Activated T-cell treated with anti-CD3 and anti-CD28 coated beads for 4 hours (primary cell): Measurements from ENCODE around the gene PHF12.

Experiments
- DNase-seq: peaks from one replicate; pipeline ENCODE4 v3.0.0-alpha.2; 2020

Gene PHF12

DNA sequence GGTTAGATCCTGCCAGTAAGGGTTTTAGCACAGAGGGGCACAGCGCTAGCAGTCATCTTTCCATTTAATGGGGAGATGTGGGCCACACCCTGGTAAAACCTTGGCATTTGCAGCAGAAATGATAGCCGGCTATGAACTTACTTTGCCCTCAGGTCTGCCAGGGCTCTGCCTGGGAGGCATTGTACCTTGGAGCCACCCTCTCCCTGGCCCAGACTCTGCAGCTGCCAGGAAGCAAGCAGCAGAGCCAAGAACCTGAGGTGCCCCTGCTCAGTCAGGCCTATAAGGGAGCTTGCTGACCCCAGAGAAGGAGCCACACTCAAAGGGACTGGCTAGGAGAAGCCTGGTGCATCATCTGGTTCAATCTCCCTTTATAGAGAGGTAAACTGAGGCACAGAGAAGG, 23.7 kb upstream of the PHF12 start:
- DNase-seq: no peak

DNA sequence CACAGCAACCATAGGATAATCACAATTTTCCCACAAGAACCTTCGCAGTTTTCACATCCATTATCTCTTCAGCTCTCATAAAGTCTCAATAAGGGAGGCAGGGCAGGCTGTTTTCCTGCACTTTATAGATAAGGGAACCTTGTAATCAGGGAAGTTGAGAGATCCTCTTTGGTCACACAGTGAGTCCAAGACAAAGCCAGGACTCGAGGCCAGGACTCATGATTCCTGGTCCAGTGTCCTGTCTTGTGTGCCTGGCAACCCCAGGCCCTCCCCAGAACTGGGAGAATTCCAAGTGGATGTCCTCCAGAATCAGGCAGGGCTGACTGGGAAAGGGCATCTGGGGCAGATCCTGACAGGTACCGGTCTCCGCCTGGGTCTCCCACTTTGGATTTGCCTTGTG, 23.1 kb upstream of the PHF12 start:
- no peak for DNase-seq

DNA sequence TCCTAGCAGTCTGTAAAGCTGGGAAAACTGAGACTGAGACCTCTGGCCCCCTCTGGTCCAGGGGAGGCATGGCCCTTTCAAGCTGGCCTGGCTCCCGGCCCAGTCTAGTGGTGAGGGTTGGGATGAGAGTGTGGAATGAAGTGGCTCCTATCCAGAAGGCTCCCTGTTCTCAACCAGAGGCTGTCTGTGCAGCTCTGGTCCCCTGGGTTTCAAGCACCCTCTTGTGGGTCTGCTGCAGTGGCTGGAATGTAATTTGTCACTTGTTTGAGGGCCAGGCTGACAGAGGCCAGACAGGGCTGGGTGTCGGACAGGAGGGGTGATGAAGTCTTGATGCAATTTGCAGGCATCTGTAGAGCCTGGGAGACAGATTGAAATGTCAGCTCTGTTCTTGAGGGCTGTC, 22.1 kb upstream of the PHF12 start:
- DNase-seq: no peak

DNA sequence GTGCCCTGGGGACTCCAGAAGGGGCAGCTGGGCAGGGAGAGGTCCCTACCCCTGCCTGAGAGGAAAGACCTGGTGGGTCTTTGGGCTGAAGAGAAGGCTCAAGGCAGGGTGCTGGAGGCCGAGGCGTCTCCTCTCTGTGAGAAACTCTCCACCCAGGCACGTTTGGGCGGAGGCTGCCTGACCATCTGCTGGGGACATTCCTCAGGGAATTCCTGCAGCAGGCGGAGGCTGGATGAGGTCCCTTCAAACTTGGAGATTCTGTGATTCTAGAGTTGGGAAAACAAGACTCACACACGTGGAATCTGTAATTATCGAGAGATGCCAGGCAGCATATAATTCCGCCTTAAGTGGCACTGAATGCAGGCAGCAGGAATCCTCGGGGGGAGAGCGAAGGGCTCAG, 21.1 kb upstream of the PHF12 start:
- DNase-seq: no peak

DNA sequence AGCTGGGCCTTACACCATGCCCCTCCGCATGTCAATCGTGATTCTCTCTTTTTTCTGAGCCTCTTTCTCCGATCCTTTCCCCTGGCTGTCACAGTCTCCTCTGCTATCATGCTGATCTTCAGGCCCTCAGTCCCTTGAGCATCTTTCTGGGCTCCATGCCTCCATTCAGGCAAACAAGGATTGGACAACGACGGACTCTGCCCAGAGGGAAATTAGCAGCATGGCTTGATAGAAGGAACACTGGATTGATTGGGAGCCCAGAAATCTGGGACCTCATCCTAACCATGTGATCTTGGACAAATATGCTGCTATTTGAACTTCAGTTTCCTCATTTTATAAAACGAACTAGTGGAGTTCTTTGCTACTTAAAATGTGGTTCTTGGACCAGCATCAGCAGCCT, 19.6 kb upstream of the PHF12 start:
- DNase-seq: no peak

DNA sequence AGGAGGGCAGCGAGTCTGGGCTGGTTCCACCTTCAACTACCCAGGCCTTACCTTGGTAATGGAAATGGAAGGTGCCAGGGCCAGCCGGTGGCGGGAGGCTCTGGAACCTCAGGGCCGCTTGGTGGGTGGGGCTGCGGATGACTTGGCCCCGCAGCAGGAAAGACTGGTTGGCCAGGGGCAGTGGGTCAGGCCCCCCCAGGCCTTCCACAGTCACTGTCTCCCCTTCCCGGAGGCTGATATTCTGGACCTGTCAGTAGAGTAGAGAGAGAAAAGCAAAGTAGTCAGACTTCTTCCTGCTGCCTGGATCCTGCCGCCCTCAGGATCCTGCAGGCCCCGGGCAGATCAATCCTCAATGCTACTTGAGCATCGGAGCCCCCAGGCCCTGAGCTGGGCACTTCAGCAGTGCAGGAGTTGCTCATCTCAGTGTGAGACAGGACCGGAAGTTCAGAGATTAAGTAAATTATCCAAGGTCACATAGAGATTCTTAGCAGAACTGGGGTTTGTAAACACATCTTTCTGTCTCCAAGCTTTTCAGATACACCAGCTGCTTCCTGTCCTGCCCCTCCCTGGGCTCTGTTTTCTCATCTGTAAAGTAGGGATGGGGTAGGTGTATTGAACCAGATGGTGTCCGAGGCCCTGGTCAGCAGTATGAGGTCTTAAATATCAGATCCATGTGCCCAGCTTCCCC, 18.5 kb upstream of the PHF12 start:
- no peak for DNase-seq

DNA sequence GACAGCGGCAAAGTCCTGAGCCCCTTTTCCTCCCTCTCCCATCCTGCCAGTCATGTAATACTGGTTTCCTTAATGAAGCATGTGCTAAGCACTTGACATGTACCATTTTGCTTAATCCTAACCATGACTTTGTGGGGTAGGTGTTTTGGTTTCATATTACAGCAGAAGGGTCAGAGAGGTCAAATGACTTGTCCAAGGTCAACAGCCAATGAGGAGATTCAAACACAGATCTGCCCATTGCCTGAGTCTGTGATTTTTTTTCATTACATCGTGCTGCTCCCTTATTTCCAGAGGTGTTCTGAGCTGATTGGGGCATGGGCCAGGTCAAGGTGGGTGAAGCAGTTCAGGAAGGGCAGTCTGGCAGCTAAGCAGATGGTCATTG, 17.6 kb upstream of the PHF12 start:
- DNase-seq: no peak

DNA sequence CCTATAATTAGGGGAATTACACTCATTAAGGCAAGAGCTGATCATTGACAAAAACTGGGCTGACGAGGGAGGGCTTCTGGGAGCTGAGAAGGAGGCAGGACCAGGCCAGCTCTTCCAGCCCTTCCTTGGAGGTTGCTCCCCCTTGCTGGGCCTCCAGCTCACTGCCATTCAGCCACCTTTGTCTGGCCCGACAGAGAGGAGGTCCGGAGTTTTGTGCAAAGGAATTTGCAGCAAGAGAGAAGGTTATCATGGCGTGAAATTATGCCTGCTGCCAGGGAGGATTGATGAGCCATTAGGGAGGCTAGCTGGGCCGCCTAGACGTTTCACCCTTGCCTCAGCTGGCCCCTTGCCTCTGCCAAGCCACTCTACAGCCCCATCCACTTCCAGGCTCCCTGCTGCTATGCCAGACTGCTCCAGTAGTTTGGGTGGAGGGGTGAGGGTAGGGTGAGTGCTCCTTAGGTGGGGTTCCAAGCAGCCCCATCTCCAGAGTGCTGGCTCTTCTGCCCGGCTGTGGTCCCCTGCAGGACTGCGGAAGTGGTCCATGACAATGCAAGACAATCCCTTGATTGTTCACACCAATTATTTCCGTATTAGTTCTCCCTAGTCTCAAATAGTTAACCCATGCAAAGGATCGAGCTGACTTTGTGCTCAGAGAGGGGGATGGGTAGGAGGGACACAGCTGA, 17.1 kb upstream of the PHF12 start:
- DNase-seq: no peak

DNA sequence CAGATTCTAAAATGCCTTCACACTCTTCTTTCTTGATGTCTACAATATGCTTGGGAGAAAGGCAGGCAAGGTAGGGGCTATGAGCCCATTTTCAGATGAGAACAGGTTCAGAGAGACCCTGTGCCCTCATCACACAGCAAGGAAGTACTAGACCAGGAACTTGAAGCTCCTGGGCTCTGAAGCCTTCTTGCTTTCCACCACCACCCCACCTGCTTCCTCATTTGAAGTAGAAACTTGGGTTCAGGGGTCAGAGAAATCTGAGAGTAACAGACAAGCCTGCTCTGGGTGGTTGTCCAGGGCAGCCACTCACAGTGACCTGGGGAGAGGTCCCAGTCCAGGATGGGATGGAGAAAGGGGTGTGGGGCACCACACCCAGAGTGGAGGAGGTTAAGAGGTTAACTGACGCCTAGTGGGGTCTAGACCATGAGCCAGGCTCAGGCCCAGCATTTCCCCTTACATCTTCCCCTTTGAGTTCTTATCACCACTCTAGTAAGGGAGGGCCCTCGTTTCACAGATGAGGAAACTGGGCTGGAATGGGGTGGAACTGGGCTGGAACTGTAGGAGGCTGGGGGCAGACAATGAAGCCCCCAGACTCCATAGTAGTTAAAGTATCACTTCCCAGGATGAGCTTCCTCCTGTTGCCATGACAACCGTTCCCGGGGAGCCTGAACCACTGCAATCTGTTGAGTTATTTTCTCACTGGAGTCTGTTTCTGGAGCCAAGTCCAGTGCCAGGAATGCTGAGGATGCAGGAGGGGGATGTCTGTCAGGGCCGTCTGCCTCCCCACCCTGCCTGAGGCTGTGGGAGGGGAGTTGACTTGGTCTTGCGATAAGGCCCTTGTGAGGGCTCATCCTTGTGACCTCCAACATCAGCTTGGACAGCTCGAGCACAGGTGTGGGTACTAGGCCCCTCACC, 16.2 kb upstream of the PHF12 start:
- DNase-seq: no peak

DNA sequence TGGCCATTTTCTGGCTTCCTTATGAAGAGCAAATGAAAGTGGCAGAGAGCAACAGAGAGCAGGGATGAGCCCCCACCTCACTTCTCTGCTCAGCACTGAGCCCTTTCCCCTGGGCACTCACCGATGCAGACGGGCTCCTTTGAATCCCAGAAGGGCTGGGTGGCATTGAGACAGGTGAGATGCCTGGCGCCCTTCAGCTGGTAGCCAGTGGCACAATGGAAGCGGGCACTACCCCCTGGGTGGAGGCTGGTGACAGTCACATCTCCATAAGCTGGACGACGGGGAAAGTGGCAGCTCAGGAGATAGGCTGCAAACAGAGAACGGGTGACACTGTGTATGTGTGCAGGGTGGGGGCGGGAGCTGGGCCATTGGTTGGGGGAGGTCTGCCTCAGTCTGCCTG, 12.5 kb upstream of the PHF12 start:
- no peak for DNase-seq

DNA sequence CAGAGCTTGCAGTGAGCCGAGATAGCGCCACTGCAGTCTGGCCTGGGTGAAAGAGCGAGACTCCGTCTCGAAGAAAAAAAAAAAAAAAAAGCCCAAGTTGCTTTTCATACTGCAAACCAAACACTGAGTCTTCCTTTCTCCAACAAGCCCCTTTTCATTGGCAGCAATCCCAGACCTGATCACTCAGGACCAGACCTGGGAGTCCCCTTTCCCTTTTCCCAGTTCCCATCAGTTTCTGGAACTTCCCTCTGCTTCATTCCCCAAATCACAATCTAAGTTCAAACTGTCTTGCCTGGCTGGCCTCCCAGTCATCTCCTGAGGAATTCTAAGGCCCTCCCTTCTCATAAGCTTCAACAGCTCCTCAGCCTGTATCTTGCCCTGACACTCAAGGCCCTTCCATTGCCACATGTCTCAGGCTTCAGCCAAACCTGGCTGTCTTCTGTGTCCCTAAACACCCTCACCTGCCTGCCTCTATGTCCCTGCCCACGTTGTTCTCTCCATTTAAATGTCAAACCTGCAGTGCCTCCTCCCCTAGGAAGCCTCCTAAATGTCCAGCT, 11.8 kb upstream of the PHF12 start:
- DNase-seq: no peak

DNA sequence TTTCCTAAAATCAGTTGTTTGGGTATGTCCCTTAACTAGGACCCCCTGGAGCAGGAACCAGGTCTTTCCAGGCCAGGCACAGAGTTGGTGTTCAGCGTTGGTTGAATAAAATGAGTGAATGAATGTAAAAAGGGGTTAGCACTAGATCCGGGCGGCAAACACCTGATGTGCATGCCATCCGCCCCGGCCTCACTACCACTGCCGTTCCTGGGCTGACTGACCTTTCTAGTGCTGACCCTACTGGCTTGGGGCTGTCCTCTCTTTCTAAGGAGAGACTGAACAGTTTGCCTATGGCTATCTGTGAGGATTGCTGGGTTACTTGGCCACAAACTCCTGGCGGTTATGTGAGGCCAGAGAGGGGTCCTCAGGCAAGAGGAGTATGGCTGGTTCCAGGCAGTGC, 10.1 kb upstream of the PHF12 start:
- no peak for DNase-seq

DNA sequence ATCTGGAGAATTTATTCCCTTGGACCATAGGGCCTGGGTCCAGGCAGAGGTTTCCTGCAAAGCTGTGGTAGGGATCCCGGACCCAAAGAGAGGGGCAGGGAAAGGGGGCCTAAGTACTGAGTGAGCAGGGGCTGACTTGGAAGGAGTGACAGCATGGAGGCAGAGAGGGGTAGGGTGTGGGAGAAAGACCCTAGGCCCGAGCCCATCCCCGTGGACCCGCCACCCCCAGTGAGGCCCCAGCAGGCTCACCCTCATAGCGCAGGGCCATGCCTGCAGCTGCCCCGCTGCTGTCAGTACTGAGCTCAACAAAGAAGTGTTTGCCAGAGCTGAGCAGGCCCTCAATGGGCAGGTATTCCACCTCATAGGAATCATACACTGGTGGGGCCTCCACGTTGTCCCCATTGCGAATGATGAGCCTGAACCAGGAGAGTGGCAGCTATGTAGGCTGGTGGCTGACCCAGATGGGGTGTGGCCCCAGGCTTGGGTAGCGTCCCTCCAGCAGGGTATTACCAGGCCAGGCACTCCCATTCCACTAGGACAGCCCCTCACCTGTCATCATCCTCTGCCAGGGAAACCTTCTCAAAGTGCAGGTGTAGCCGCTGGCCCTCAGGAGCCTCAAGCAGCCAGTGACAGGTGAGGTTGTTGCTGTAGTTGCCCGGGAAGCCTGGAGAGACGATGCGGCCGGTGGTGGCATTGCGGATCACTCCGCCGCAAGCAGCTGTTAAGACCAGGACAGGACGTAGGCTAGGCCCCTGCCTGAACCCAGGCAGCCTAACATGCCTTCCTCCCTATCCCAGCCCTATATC, 9.1 kb upstream of the PHF12 start:
- DNase-seq: no peak

DNA sequence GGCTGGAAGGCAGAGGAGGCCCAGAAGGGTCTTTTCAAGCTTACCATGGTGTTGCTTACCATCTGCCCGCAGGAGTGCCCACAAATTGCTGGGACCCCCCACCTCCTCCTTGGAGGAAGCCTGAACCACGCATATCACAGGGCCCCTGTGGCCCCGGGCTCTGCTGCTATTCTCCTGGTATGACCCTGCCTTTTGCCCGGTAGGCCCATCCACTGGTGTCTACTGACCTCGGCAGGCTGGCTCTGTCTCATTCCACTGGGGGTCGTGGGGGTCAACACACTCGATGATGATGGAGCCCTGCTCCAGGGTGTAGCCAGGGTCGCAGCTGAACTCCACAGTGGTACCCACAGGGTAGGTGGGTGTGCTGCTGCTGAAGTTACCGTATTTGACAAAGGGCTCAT, 8.2 kb upstream of the PHF12 start:
- DNase-seq: no peak

DNA sequence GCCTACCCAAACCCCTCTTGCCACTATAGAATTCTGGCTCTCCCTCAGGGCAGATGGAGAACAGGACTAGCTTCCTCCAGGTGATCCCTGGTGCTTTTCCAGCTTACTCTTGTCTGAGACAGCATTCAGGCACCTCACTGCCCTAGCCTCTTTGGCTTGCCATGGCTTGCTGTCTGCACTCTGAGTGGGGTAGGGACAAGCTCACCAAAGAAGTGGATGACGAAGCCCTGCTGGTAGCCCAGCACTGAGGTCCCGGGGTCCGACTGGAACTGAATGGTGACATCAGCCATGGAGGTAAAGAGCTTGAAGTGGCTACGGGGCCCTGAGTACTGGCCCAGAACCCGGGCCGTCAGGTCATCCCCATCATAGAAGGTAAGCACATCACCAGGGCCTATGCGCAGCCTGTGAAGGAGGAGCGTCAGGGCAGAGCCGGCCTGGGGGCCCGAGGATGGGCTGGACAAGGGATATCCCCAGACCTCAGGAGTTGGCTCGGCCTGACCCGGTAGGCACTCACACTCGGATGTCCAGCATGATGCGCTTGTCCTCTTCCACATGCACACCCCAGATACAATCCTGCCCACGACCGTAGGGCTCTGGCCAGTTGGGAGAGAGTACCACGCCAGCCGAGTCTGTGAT, 7.6 kb upstream of the PHF12 start:
- no peak for DNase-seq

DNA sequence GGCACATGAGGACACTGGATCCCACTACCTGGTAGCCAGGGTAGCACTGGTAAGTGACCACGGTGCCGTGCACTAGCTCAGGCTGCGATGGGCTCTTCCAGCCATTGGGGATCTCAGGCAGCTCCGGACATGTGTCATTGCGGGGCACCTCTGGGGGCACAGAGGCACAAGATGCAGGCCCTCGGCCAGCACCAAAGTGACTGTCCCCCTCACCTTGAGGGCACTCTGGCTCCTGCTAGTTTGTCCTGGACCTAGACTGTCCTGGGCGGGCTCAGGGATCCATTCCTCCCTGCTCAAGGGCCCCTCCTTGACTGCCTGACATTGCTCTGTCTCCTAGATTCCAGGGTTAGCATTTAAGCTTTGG, 6.7 kb upstream of the PHF12 start:
- no peak for DNase-seq

DNA sequence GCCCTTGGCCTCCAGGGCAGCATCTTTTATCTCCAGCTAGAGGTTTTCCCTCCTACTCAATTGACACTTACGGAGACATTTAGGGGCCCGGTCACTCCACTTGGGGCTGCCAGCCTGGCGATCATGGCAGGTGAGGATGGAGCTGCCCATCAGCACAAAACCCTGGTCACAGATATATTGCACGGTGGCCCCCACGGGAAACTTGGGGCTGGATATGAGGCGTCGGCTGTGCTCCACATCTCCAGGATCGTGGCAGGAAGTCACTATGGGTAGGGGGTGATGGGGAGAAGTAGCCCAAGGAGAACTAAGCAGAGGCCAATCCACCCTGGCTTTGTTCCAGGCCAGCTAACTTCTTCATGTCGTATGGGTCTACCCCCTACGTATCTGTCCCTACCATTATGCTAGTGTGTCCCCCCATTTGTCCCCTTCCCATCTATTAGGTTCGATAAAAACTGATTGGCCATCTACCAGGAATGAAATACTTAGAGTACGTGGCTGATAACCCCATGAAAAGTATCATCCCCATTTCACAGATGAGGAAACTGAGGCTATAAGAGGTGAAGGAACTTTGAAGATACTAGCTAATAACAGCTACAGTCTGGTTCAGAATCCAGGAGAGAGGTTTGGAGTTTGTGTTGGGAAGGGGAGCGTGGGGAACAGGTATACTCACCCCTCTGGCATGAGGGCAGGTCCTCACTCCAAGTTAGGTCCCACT, 6.1 kb upstream of the PHF12 start:
- DNase-seq: no peak

DNA sequence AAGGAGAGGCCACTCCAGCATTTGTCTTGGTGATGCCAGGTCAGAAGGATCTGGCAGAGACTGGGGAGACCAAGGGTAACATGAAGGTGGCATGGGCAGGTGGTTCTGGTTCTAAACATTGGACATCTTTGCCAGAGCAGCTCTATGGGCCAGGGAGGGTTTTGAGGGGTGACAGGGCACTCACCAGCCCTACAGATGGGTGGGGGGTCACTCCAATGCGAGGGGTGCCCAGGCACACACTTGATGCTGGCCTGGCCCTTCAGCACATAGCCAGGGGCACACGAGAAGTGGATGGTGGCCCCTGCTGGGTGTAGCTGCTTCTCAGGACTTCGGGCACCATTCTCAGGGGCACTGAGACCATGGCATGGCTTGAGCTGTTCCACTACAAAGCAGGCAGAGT, 5.5 kb upstream of the PHF12 start:
- DNase-seq: no peak

DNA sequence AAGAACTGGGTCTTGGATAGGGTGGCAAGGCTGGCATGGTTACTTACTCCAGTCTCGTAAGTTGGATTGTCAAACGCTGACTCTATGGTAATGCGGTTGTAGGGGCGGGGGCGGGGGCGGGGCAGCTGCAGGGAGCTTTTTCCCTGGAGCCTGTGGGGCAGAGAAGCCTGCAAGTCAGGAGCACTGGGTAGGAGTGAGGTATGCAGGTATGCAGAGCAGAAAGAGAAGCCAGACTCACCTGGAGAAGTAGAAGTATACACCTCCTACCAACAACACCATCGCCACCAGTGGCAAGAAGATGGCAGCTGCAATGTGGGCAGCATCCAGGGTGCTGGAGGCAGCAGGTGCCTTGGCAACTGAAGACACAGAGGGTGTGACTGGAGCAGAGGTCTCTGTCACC, 4.8 kb upstream of the PHF12 start:
- DNase-seq: no peak

DNA sequence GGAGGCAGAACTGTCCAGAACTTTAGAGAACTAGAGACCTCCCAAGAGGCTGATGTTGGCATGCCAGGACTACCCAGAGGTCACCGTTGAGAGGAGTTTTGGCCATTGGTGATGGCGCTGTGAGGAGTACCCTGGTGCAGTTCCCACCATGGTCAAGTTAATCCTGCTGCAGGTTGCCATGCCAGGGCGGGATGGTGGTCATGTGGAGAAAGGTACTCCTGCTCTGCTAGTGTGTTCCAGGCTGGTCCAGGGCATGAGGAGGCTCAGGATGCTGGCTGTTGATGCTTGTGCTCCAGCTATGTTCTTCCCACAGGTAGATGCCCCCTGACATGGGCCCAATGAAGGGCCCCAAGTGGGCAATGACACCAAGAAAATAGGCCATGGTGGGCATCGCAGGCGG, 4.1 kb upstream of the PHF12 start:
- DNase-seq: no peak

DNA sequence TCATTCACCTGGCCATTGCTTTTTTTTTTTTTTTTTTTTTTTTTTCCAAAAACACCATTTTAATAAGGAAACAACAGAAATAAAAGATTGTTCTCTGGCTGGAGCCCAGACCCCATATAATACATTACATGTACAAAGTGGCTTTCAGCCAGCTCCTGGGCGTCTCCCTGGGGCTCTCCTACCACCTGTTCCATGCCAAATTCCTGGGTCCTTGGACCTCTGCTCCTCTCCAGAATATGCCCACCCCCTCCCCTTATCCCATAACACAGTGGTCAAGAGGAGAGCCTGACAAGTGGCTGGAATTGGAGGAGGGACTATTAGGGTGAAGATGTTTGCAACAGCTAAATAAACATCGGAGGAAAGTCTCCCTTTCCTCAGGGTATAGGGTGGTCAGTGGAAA, 3.6 kb upstream of the PHF12 start:
- no peak for DNase-seq
